Measurements from ENCODE around the gene SMTNL1. TPM values are rescaled to one million over a fixed set of nuclear protein-coding genes. Genes with fewer than 3 reads are reported as not detected.

SMTNL1 gene
- total and polyA plus RNA-seq, 9 of the 15 experiments (the other 6 are each of a cell fraction or from before 2014, with no cell fraction given), result not detected

DNA sequence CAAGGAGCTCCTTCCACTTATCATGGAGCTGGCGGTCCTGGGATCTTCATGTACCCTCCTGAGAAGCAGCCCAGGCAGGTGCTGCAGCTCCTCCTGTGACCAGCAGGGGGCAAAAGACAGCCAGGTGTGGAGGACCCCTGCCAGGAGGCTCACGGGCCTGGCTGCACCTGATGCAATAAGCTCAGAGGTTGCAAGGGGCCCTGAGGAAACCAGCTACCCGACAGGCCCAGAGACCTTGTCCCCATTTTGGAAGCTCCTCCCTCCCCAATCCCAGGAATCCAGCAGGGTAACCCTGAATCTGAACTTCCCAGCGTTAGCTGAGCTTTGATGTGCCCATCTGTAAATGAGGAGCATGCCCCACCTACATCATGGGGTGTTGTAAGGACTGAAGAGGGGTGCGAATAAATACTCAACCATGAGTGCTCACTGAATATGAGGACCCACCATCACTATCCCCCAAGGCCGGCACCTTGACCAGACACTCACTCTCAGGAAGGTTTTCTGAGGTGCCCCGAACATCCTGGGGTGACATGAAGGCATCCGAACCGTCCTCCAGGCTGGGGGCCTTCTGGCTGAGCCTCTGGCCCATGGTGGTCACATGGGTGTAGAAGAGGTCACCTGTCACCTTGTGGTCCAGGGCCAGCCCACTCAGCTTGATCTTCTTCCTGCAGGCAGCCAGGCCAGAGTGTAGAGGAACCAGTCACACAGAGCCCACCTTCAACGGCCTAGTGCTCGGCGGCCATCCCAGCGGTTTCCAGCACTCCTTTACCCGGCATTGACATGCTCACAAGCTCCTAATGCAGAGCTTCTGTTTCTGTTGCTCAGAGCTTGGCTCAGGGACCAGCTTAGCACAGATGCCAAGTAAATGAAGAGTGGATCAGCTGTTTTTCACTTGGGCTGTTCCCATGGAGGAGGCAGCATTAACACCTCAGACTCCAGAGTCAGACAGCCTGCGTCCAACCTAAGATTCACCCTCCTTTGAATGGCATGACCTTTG is 43.6 kb upstream of the SMTNL1 start (continued):
- TF ChIP-seq THRB (CRISPR knock-in tag; conservative IDR thresholded peaks at IDR 0.05), result no peak
- no peak for TF ChIP-seq ZBTB49 (CRISPR knock-in tag; IDR thresholded peaks at IDR 0.05; ENCODE audit: borderline replicate concordance)

GRCh38 chr11:57496109-57496820 is 41.1 kb upstream of the SMTNL1 start:
- Histone ChIP-seq H4K20me1 (replicated peaks; ENCODE audit: control insufficient read depth, insufficient read depth, low read length) (peaks cover 20% of the 10 kb centered on the region), H3K4me3 (no peak overlapping the region), H3K27me3 (ENCODE audit: control insufficient read depth in 2 of 2, insufficient read depth in 2 of 2, low read length in 2 of 2) (no peaks in the 10 kb centered on the region), H3K4me2 (ENCODE audit: insufficient read depth, low read length) (no peak overlapping the region), H3K4me1 (replicated peaks in 1 of 2; ENCODE audit: control insufficient read depth in 2 of 2, insufficient read depth in 2 of 2, low read length in 2 of 2) (peaks cover 23 to 26% of the 10 kb centered on the region in 2 experiments), H3K9me3 (replicated peaks; ENCODE audit: control insufficient read depth, insufficient read depth, low read depth, low read length) (no peaks in the 10 kb centered on the region), H3K36me3 (ENCODE audit: control insufficient read depth, insufficient read depth, low read length) (peaks cover 76% of the 10 kb centered on the region), H3K79me2 (ENCODE audit: control insufficient read depth, insufficient read depth, low read length) (0 out of 3 replicates have a peak, but pooled peaks cover 3% of the 10 kb centered on the region), H2AFZ (ENCODE audit: low read depth, low read length) (no peak overlapping the region), H3K27ac (ENCODE audit: extremely low read depth, low read depth, low read length) (no peak overlapping the region), H3K9ac (ENCODE audit: insufficient read depth in 1 of 2, low read depth in 2 of 2, low read length in 2 of 2) (peak overlapping the region in 1 of 2 experiments; percentile 53; a peak in 1 of 4 replicates), H3K9me1 (ENCODE audit: control insufficient read depth, insufficient read depth, low read length) (no peaks in the 10 kb centered on the region)
- no peak for TF ChIP-seq IRF9 (tag; IDR thresholded peaks at IDR 0.05)
- TF ChIP-seq PTRF (tag; IDR thresholded peaks at IDR 0.05), result no peak
- TF ChIP-seq RBM14 (IDR thresholded peaks at IDR 0.05; ENCODE audit: borderline replicate concordance, insufficient read depth, low read depth, low read length), result no peak
- no peak for TF ChIP-seq KAT8 (IDR thresholded peaks at IDR 0.05; ENCODE audit: low read depth)
- peak; percentile 78 for TF ChIP-seq RBM25 (IDR thresholded peaks at IDR 0.05; ENCODE audit: low read depth, low read length, severe bottlenecking)
- BruUV-seq (replicated peaks), result TSS peak; percentile 15
- in situ Hi-C loops (cut with MboI), result no loop called here
- DNase-seq (ENCODE audit: extremely low read depth in 1 of 4, low spot score in 3 of 4) (no peak), ATAC-seq (no peak), FAIRE-seq (no peak)
- 79% methylated on average over 9 of the region's 9 CpGs for WGBS (ENCODE audit: insufficient coverage, low coverage, missing lambda C conversion rate)
- CTCF ChIA-PET (ENCODE audit: low intra/inter-chr PET ratio), result no interaction called here
- POLR2A ChIA-PET, result no interaction called here
- intact Hi-C loops (cut with micrococcal nuclease), result no loop called here

Measured in K562 (cell line).